K562 (cell line): ENCODE data around the gene CD226. TPM values are rescaled to one million over a fixed set of nuclear protein-coding genes. Genes with fewer than 3 reads are reported as not detected.

Source experiments
- CCAR2 ChIP-seq: fragments of 200-400 bp; formaldehyde crosslinking; IDR thresholded peaks from 2 replicates; pipeline ENCODE4 v1.6.1; 2017; ENCODE audit warnings: mild to moderate bottlenecking, low read depth, low read length
- DPF2 ChIP-seq: fragments of 450-650 bp; IDR thresholded peaks from 2 replicates; pipeline ENCODE4 v1.6.1; 2016
- EP300 ChIP-seq: IDR thresholded peaks from 2 replicates; pipeline ENCODE4 v1.6.1; 2012; ENCODE audit warnings: low read length, improper control_type of control experiment
- JUND ChIP-seq, 2 experiments: IDR thresholded peaks; 2 replicates in 1 of 2; 3 replicates in 1 of 2; pipeline ENCODE4 v1.6.1; 2011; ENCODE audit warnings: borderline replicate concordance in 2 of 2, low read depth in 2 of 2, low read length in 2 of 2, improper control_type of control experiment in 1 of 2, missing biosample characterization in 1 of 2, missing genetic modification characterization in 1 of 2, missing genetic modification reagents in 1 of 2
- KDM4B ChIP-seq, 2 experiments: fragments of 450-650 bp in 1 of 2; sonication (generic) in 1 of 2; IDR thresholded peaks; 2 replicates each; pipeline ENCODE4 v1.6.1; 2016 to 2017; ENCODE audit warnings: borderline replicate concordance in 2 of 2, antibody characterized with exemption in 1 of 2, low read depth in 1 of 2, mild to moderate bottlenecking in 1 of 2
- MED1 ChIP-seq: sonication (generic); formaldehyde crosslinking; IDR thresholded peaks from 2 replicates; pipeline ENCODE4 v1.8.1; 2023; ENCODE audit warnings: missing genetic modification reagents, borderline replicate concordance
- MEF2D ChIP-seq: conservative IDR thresholded peaks from 2 replicates; pipeline ENCODE4 v1.6.1; 2016; ENCODE audit warnings: low read depth, missing genetic modification characterization, missing compliant biosample characterization
- NCOA1 ChIP-seq: fragments of 450-650 bp; IDR thresholded peaks from 2 replicates; pipeline ENCODE4 v1.6.1; 2016; ENCODE audit warnings: low read depth
- PYGO2 ChIP-seq: fragments of 450-650 bp; IDR thresholded peaks from 2 replicates; pipeline ENCODE4 v1.6.1; 2016; ENCODE audit warnings: mild to moderate bottlenecking, missing genetic modification characterization, moderate library complexity, missing compliant biosample characterization
- SOX6 ChIP-seq: fragments of 450-650 bp; IDR thresholded peaks from 2 replicates; pipeline ENCODE4 v1.6.1; 2014; ENCODE audit warnings: mild to moderate bottlenecking
- TAL1 ChIP-seq: fragments of 450-650 bp; IDR thresholded peaks from 2 replicates; pipeline ENCODE4 v1.6.1; 2016; ENCODE audit warnings: mild to moderate bottlenecking
- ZNF431 ChIP-seq: sonication (generic); formaldehyde crosslinking; IDR thresholded peaks from 2 replicates; pipeline ENCODE4 v1.8.0; 2022; ENCODE audit warnings: mild to moderate bottlenecking, missing genetic modification reagents
- polyA plus RNA-seq, 8 experiments: library from polyadenylated mRNA; depleted of rRNA in 4 of 8; stranded (reverse) in 5 of 8; unstranded in 3 of 8; fragments of >200 nt; fragmentation: Nextera tagmentation in 2 of 8; fragmentation: Illumina TruSeq in 1 of 8; extraction: Ambion mirVana in 2 of 8; extraction: Trizol in 1 of 8; gene quantifications; 2 replicates each; pipeline versions ENCODE4 v1.2.1 to v1.2.3, GENCODE V29; 2011 to 2014; ENCODE audit warnings: inconsistent platforms in 1 of 8, missing spikeins in 1 of 8
- total RNA-seq, 7 experiments: library from RNA; depleted of rRNA in 6 of 7; stranded (reverse); fragments of >200 nt in 6 of 7; fragmentation: Illumina TruSeq in 2 of 7; extraction: Trizol in 2 of 7; gene quantifications; 2 replicates each; pipeline versions ENCODE4 v1.2.1 to v1.2.3, GENCODE V29; 2011 to 2021; ENCODE audit warnings: low replicate concordance in 1 of 7
- TF ChIP-seq, protein P1 (sequence below): fragments of 450-650 bp; IDR thresholded peaks from 2 replicates; pipeline ENCODE4 v1.7.0; 2016; ENCODE audit warnings: borderline replicate concordance

The CD226 gene
- total and polyA plus RNA-seq, 9 of the 15 experiments (the other 6 are each of a cell fraction or from before 2014, with no cell fraction given) = 0.32 to 1.7 (median 0.80) TPM

DNA sequence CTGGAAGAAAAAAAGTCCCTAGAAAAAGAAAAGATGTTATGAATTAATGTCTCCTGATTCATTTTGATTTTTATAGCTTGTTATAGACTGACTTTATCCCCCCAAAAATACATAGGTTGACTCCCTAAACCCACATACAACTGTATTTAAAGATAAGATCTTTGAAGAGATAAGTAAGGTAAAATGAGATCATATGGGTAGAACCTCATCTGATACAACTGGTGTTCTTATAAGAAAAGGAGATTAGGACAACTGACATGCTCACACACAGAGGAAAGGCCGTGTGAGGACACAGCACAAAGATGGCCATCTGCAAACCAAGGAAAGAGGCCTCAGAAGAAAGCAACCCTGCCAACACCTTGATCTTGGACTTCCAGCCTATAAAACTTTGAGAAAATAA lies 117.5 kb downstream of the CD226 start (continued):
- TF ChIP-seq JUND (IDR thresholded peaks at IDR 0.05; ENCODE audit: borderline replicate concordance, low read depth, low read length) (peak; percentile 53; the same call in 1 of the 2 replicates), JUND (tag; IDR thresholded peaks at IDR 0.05; ENCODE audit: borderline replicate concordance, low read depth, low read length) (peak; percentile 56; the same call in 1 of the 3 replicates), KDM4B (IDR thresholded peaks at IDR 0.05; ENCODE audit: borderline replicate concordance in 2 of 2, low read depth in 1 of 2) (no peak), ZNF431 (no peak), MED1 (CRISPR knock-in tag) (no peak), MEF2D (tag) (0 out of 2 replicates have a peak, but pooled peaks have one; percentile 28), EP300 (peak; percentile 85), PYGO2 (tag) (no peak), NCOA1 (peak; percentile 50; the same call in 1 of the 2 replicates), TAL1 (peak; percentile 53), DPF2 (peak; percentile 60), SOX6 (peak; percentile 23; the same call in 1 of the 2 replicates), CCAR2 (no peak)
- TF ChIP-seq, protein P1, sequence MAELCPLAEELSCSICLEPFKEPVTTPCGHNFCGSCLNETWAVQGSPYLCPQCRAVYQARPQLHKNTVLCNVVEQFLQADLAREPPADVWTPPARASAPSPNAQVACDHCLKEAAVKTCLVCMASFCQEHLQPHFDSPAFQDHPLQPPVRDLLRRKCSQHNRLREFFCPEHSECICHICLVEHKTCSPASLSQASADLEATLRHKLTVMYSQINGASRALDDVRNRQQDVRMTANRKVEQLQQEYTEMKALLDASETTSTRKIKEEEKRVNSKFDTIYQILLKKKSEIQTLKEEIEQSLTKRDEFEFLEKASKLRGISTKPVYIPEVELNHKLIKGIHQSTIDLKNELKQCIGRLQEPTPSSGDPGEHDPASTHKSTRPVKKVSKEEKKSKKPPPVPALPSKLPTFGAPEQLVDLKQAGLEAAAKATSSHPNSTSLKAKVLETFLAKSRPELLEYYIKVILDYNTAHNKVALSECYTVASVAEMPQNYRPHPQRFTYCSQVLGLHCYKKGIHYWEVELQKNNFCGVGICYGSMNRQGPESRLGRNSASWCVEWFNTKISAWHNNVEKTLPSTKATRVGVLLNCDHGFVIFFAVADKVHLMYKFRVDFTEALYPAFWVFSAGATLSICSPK = no peak
